Neural progenitor cell (in vitro differentiated cells): ENCODE measurements around the gene CLASRP. TPM values are rescaled to one million over a fixed set of nuclear protein-coding genes. Genes with fewer than 3 reads are reported as not detected.

Experiments used
- DNase-seq: peaks from one replicate; pipeline ENCODE4 v3.0.0-alpha.2; 2016; ENCODE audit warnings: low spot score
- H2AFZ ChIP-seq: fragments of 200-600 bp; sonication (generic); replicated peaks from 2 replicates; pipeline ENCODE4 v1.6.1; 2016; ENCODE audit warnings: antibody characterized with exemption
- H3F3A ChIP-seq: fragments of 200-600 bp; sonication (generic); 2 replicates; pipeline ENCODE4 v1.6.1; 2016; ENCODE audit warnings: antibody characterized with exemption, low read depth
- H3K27ac ChIP-seq: fragments of 200-600 bp; sonication (generic); 2 replicates; pipeline ENCODE4 v1.5.1; 2016; ENCODE audit warnings: mild to moderate bottlenecking
- H3K27me3 ChIP-seq: fragments of 200-600 bp; sonication (generic); 2 replicates; pipeline ENCODE4 v1.6.1; 2016; ENCODE audit warnings: mild to moderate bottlenecking, moderate library complexity
- H3K36me3 ChIP-seq: fragments of 200-600 bp; sonication (generic); 2 replicates; pipeline ENCODE4 v1.5.1; 2016
- H3K4me1 ChIP-seq: fragments of 200-600 bp; sonication (generic); 2 replicates; pipeline ENCODE4 v1.6.1; 2016; ENCODE audit warnings: mixed run types
- H3K4me2 ChIP-seq: fragments of 200-600 bp; sonication (generic); 2 replicates; pipeline ENCODE4 v1.6.1; 2016
- H3K4me3 ChIP-seq: fragments of 200-600 bp; sonication (generic); 2 replicates; pipeline ENCODE4 v1.5.1; 2016
- H3K79me2 ChIP-seq: fragments of 200-600 bp; sonication (generic); 2 replicates; pipeline ENCODE4 v1.6.1; 2016; ENCODE audit warnings: low read depth
- H3K9ac ChIP-seq: fragments of 200-600 bp; sonication (generic); 2 replicates; pipeline ENCODE4 v1.6.1; 2016
- H3K9me3 ChIP-seq: fragments of 200-600 bp; sonication (generic); 2 replicates; pipeline ENCODE4 v1.5.1; 2016; ENCODE audit warnings: low read depth
- H4K20me1 ChIP-seq: fragments of 200-600 bp; sonication (generic); 2 replicates; pipeline ENCODE4 v1.6.1; 2016; ENCODE audit warnings: low read depth
- H3K27ac Mint-ChIP-seq: 3 replicates; pipeline ENCODE4 v1.8.0; 2021; ENCODE audit warnings: mixed read lengths
- H3K27me3 Mint-ChIP-seq: 2 replicates; pipeline ENCODE4 v1.8.0; 2022; ENCODE audit warnings: low read depth, mild to moderate bottlenecking, inconsistent platforms, moderate library complexity, mixed read lengths; ENCODE audit not compliant: insufficient read depth
- H3K36me3 Mint-ChIP-seq: 3 replicates; pipeline ENCODE4 v1.8.0; 2021; ENCODE audit warnings: mixed read lengths
- H3K4me1 Mint-ChIP-seq: 3 replicates; pipeline ENCODE4 v1.8.0; 2021; ENCODE audit warnings: mixed read lengths
- H3K4me3 Mint-ChIP-seq: 3 replicates; pipeline ENCODE4 v1.8.0; 2021; ENCODE audit warnings: mild to moderate bottlenecking, moderate library complexity, mixed read lengths
- H3K9me3 Mint-ChIP-seq: 3 replicates; pipeline ENCODE4 v1.8.0; 2020; ENCODE audit warnings: mixed read lengths
- EZH2 ChIP-seq: fragments of 200-600 bp; sonication (generic); IDR thresholded peaks from 2 replicates; pipeline ENCODE4 v1.6.1; 2017; ENCODE audit warnings: antibody characterized with exemption, mild to moderate bottlenecking, moderate library complexity
- EZH2phosphoT487 ChIP-seq: fragments of 200-600 bp; sonication (generic); IDR thresholded peaks from 2 replicates; pipeline ENCODE4 v1.6.1; 2017; ENCODE audit warnings: antibody characterized with exemption
- total RNA-seq: library from RNA; depleted of rRNA; stranded (reverse); fragments of >200 nt; gene quantifications from 2 replicates; pipeline ENCODE4 v1.2.3, GENCODE V29; 2015; ENCODE audit warnings: low replicate concordance
- TF ChIP-seq, protein P1 (sequence below): fragments of 200-600 bp; sonication (generic); IDR thresholded peaks from 2 replicates; pipeline ENCODE4 v1.5.1; 2017; ENCODE audit warnings: antibody characterized with exemption, mild to moderate bottlenecking

The CLASRP gene
- total RNA-seq, 1 donor from 2014 or later = 57.0 TPM

DNA sequence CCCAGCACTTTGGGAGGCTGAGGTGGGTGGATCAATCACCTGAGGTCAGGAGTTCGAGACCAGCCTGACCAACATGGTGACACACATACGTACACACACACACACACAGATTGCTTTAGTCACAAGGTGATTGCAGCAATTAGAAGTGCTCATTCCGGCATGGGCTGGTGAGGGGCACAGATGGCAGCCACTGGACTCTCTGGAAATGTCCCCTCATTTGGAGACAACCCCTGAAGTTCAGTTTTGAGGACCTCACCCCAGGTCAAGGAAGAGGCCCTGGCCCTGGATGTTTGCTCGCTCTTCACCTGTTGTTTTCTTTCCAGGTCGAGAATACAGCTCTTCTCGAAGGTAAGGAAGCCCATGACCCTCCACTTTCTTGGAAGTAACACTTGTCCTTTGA lies 31.4 kb downstream of the CLASRP start:
- Histone ChIP-seq H3F3A (peaks cover 14% of the 10 kb centered on the region), H3K36me3 (no peaks in the 10 kb centered on the region), H4K20me1 (peaks cover 9% of the 10 kb centered on the region), H3K4me3 (no peak overlapping the region), H3K79me2 (no peaks in the 10 kb centered on the region), H3K27me3 (peaks cover 9% of the 10 kb centered on the region), H3K9ac (no peak overlapping the region), H3K27ac (no peak overlapping the region), H2AFZ (no peak overlapping the region), H3K9me3 (no peaks in the 10 kb centered on the region), H3K4me2 (no peak overlapping the region), H3K4me1 (peaks cover 11% of the 10 kb centered on the region)
- Mint-ChIP-seq H3K4me3 (no peak overlapping the region), H3K9me3 (no peaks in the 10 kb centered on the region), H3K27ac (no peak overlapping the region), H3K27me3 (peaks cover 9% of the 10 kb centered on the region), H3K36me3 (peaks cover 3% of the 10 kb centered on the region), H3K4me1 (peaks cover 4% of the 10 kb centered on the region)
- TF ChIP-seq, protein P1, sequence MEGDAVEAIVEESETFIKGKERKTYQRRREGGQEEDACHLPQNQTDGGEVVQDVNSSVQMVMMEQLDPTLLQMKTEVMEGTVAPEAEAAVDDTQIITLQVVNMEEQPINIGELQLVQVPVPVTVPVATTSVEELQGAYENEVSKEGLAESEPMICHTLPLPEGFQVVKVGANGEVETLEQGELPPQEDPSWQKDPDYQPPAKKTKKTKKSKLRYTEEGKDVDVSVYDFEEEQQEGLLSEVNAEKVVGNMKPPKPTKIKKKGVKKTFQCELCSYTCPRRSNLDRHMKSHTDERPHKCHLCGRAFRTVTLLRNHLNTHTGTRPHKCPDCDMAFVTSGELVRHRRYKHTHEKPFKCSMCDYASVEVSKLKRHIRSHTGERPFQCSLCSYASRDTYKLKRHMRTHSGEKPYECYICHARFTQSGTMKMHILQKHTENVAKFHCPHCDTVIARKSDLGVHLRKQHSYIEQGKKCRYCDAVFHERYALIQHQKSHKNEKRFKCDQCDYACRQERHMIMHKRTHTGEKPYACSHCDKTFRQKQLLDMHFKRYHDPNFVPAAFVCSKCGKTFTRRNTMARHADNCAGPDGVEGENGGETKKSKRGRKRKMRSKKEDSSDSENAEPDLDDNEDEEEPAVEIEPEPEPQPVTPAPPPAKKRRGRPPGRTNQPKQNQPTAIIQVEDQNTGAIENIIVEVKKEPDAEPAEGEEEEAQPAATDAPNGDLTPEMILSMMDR = no peak
- no peak for DNase-seq

GRCh38 chr19:45070861-45071544 lies 32.2 kb downstream of the CLASRP start:
- Mint-ChIP-seq H3K36me3 (peaks cover 3% of the 10 kb centered on the region), H3K4me1 (peaks cover 4% of the 10 kb centered on the region), H3K27me3 (peaks cover 9% of the 10 kb centered on the region), H3K27ac (no peak overlapping the region), H3K4me3 (no peak overlapping the region), H3K9me3 (no peaks in the 10 kb centered on the region)
- TF ChIP-seq EZH2 = no peak
- no peak for TF ChIP-seq EZH2phosphoT487
- TF ChIP-seq, protein P1 = no peak
- no peak overlapping the region for H3K4me2 ChIP-seq
- peaks cover 19% of the 10 kb centered on the region for H3K4me1 ChIP-seq
- no peak overlapping the region for H3K9ac ChIP-seq
- no peaks in the 10 kb centered on the region for H3K9me3 ChIP-seq
- H4K20me1 ChIP-seq = peaks cover 16% of the 10 kb centered on the region
- H3K79me2 ChIP-seq = no peaks in the 10 kb centered on the region
- peaks cover 17% of the 10 kb centered on the region for H3K27me3 ChIP-seq
- H3K36me3 ChIP-seq = no peaks in the 10 kb centered on the region
- no peak overlapping the region for H3K27ac ChIP-seq
- peaks cover 22% of the 10 kb centered on the region for H3F3A ChIP-seq
- H2AFZ ChIP-seq = no peak overlapping the region
- DNase-seq = no peak
- no peak overlapping the region for H3K4me3 ChIP-seq

- no peaks in the 10 kb centered on the region for H3K9me3 Mint-ChIP-seq
Measured at GRCh38 chr19:45071545-45071938, 32.7 kb downstream of the CLASRP start.

More at GRCh38 chr19:45071545-45071938, 32.7 kb downstream of the CLASRP start:
- H2AFZ ChIP-seq = no peak overlapping the region
- H3K4me1 ChIP-seq = peaks cover 20% of the 10 kb centered on the region
- H3K79me2 ChIP-seq = no peaks in the 10 kb centered on the region
- Mint-ChIP-seq H3K4me1 (peaks cover 5% of the 10 kb centered on the region), H3K27ac (no peak overlapping the region), H3K36me3 (peaks cover 3% of the 10 kb centered on the region), H3K4me3 (no peak overlapping the region), H3K27me3 (peaks cover 10% of the 10 kb centered on the region)
- DNase-seq = no peak
- H3K36me3 ChIP-seq = no peaks in the 10 kb centered on the region
- no peak overlapping the region for H3K27ac ChIP-seq
- peaks cover 16% of the 10 kb centered on the region for H4K20me1 ChIP-seq
- no peak overlapping the region for H3K4me2 ChIP-seq
- no peak overlapping the region for H3K4me3 ChIP-seq
- H3K27me3 ChIP-seq = peaks cover 22% of the 10 kb centered on the region
- H3F3A ChIP-seq = peaks cover 26% of the 10 kb centered on the region
- no peaks in the 10 kb centered on the region for H3K9me3 ChIP-seq
- H3K9ac ChIP-seq = no peak overlapping the region
- TF ChIP-seq EZH2 (no peak), EZH2phosphoT487 (no peak)
- TF ChIP-seq, protein P1 = no peak
